GM19372 (cell line): Measurements from ENCODE around the gene TMEM187.
"Not testable (repeated sequence)": the region's sequence is repeated elsewhere in the genome, so short reads cannot be mapped to it uniquely, and the experiment has no call there.

Experiments
- ATAC-seq: cut with Tn5 transposase; IDR thresholded peaks from one replicate; pipeline ENCODE4 v1.9.1; 2021; ENCODE audit warnings: mild to moderate bottlenecking, low read depth, moderate library complexity; ENCODE audit not compliant: unreplicated experiment

TMEM187 gene

DNA sequence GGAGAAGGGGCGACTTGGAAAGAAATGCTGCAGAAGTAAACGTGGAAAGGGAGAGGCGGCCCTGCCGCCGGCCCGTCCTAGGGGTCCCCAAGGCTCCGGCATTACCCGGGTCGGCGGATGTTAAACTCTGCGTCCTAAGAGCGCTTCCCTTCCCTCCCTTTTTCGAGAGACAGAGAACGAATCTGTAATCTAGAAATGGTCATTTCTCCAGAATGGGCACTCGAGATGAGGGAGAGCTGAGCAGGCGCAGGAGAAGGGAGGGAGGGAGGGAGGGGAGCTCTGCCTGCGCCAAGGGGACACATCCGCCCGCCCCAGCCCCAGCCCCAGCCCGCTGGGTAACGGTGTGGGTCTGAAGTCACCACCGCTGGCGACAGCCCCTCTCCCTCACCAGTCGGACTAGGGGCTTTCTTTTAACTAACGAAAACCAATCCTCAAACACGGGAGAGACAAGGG, 2.6 kb upstream of the TMEM187 start:
- no peak for ATAC-seq

- ATAC-seq, result no peak
Measured at GRCh38 chrX:153970357-153971123, 2.0 kb upstream of the TMEM187 start.

- ATAC-seq, result peak; percentile 30
Measured at GRCh38 chrX:153971124-153971449, 1.5 kb upstream of the TMEM187 start.

DNA sequence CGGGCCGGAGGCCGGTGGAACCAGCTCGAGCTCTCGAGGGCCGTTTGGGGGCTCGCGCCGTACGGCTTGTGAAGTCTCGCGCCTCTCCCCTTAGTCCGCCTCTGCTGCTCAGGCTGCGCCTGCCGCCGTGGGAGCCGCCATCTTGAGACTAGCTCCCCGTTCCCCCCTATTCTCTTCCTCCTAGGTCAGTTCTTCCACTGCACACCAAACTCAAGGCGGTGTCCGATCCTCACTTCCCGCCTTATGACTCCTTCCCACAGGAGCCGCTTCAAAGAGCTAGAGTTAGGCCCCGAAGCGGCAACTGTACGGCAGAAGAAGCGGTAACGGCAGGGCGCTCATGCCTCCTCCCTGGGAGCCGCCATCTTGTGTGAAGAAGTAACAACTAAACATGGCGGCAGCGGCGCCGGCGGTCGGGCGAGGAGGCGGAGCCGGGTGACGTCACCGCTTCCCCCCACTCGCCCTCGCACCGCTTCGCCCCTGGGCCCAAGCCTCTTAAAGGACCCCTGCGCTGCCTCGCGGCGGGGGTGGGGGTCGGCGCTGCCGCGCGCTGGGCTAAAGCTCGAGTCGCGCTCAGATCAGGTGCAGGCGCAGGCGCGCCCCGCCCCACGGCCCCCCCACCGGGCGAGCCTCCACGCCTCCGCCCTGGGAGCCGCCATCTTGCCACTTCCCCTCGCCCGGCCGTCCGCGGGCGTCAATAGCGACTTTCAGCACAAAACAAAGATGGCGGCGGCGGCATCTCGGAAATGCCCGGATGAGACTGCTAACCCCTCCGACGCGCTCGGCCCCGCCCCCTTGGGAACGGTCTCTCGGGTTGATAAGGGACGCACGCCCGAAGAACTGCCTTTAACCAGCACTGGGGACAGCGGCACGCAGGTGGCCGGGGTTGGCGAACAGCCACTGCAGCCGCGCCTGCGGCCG, 845 bp upstream of the TMEM187 start, which contains the start of gene HCFC1:
Gene HCFC1 (minus strand): TSS at position 369 of the 918 bp plus-strand sequence. CDS start 978 bp downstream, outside the sequence.
- ATAC-seq, result peak; percentile 35

DNA sequence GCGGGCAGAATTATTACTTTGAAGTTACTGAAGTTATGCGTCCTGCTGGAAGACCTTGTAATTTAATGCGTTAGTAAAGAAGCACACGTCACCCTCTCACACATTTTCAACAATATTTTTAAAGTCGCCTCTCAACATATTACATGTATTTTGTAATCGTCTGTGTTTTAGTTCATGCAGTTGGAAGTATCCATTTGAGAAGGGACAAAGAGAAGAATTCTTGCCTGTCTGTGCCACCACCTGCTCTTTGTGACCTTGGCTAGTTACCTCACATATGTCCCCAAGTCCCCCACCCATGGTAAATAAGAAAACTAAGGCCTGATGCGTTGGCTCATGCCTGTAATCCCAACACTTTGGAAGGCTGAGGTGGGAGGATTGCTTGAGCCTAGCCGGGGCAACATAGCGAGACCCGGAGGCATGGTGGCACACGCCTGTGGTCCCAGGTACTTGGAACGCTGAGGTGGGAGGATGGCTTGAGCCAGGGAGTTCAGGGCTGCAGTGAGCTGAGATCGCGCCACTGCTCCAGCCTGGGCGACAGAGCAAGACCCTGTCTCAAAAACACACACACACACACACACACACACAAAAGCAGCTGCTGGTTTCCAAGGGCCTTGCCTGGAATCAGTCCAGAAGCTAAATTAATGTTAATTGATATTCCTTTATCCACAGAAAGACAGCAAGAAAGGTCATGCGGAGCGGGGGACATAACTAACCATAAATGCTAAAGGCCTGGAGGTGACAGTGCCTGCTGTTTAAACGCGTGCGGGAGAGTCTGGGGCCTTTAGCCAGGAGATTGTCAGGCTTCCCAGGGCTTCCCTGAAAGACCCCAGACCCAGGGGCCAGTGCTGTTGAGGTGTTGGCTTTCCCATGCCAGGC, 811 bp downstream of the TMEM187 start:
- no peak for ATAC-seq

DNA sequence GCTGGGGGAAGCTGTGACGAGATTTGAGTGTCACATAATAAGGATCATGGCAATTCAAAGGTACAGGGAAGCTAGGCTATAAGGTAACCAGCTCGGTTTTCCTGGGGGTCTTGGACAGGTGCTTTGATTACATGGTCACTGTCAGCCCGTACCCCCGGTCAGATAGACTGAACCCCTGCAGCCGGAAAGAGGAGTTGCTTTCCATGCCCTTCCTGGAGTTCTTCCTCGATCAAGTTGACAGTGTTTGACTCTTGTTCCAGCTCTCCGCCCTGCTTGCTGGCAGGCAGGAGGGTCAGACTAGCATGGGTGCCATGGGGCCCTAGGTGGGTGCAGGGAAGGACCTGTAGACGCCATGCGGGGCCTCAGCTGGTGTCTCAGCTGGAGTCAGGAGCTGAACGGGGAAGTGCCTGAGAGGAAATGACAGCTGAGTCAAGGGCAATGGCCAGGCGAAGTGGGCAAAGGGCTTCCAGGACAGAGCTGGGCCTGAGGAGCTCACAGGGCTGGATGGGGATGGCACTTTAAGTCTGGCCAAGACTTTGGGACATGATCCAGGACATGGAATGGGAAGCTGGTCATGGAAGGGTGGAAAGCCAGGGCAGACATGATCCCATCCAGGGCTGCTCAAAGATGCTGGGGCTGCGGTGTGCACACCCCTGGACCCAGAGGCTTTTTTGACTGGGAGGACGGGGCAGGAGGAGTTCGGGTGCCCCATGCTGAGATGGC, 1.6 kb downstream of the TMEM187 start:
- ATAC-seq, result no peak

DNA sequence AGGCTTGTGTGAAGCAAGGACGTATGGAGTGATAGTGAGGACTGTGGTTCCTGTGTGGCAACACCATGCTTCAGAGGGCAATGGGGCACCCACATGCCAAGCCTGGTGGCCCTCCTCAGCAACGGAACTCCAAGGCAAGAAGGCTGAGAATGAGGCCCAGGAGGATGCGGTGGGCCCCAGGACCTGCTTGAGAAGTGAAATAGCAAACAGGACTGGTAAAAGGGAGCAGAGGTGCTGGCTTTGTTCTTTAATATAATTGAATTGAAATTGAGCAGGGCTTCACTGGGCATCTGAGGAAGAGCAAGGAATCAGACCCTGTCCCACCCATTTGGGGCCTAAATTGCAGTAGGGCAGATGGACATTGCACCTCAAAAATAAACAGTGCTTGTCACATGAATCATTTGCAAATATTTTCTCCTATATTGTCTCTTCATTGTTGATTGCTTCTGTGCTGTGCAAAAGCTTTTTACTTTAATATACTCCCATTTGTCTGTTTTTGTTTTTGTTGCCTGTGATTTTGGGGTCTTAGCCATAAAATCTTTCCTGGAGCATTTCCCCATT, 2.3 kb downstream of the TMEM187 start:
- ATAC-seq, result no peak

GRCh38 chrX:153980394-153980793, 7.8 kb downstream of the TMEM187 start:
- not testable (repeated sequence) for ATAC-seq

GRCh38 chrX:153981231-153981630, 8.7 kb downstream of the TMEM187 start:
- ATAC-seq, result no peak

- ATAC-seq, result no peak
Measured at GRCh38 chrX:153981771-153982533, 9.4 kb downstream of the TMEM187 start.

GRCh38 chrX:153983321-153983801, 10.8 kb downstream of the TMEM187 start:
- no peak for ATAC-seq

- no peak for ATAC-seq
Measured at GRCh38 chrX:153984351-153985178, 12.0 kb downstream of the TMEM187 start.

DNA sequence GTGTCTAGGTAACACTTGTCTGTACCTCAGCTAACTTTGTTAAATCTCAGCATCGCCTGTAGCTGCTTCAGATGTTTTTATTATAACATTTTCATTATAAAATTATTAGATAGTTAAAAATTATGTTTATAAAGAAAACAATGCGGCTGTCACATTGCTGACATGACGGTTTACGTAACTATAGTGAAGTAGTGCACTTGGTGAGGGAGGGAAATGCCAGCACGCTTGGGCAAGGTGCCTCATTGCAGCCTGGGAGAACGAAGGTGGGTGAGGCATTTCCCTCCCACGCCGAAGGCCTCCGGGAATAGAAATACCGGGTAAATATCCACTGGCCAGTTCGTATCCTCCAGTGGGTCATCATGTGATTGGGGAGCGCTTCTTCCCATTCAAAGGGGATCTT, 15.9 kb downstream of the TMEM187 start:
- no peak for ATAC-seq

DNA sequence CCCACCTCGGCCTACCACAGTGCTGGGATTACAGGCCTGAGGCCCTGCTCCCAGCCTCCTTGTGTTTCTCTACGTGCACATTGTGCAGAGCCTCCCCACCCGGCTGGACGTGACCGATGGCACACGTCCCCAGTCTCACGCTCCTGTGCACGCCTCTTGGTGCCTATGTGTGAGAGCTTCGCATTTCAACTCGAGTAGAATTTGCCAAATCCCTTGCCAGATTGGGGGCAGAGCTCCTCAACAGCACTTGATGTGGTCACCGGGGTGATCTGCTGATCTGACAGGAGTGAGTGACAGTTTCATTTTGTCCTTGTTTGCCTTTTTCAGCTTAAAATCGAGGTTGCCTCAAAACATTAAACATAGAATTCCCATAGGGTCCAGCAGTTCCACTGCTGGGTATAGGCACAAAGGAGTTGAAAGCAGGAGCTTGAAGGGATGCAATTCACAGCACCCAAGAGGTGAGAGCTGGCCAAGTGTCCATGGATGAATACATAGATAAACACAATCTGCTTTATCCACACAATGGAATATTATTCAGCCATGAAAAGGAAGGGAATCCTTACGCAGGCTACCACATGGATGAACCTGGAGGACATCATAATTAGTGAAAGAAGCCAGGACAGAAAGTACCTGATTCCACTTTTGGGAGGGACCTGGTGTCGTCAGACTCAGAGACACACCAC, 17.6 kb downstream of the TMEM187 start:
- ATAC-seq, result no peak

DNA sequence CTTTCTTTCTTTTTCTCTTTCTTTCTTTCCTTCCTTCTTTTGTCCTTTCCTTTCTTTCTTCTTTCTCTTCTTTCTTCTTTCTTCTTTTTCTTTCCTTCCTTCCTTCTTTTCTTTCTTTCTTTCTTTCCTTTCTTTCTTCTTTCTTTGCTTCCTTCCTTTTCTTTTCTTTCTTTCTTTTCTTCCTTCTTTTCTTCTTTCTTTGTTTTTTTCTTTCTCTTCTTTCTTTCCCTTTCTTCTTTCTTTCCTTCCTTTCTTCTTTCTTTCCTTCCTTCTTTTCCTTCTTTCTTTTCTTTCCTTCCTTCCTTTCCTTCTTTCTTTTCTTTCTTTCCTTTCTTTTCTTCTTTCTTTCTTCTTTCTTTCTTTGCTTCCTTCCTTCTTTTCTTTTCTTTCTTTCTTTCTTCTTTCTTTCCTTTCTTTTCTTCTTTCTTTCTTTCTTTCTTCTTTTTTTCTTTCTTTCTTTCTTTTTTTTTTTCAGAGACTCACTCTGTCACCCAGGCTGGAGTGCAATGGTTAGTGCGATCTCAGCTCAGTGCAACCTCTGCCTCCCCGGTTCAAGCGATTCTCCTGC, 18.5 kb downstream of the TMEM187 start:
- no peak for ATAC-seq

GRCh38 chrX:153992180-153992579, 19.6 kb downstream of the TMEM187 start:
- no peak for ATAC-seq

- no peak for ATAC-seq
Measured at GRCh38 chrX:153993079-153993478, 20.5 kb downstream of the TMEM187 start.
